GM18505 (cell line): Measurements from ENCODE around the gene SLC6A13.

Experiments
- ATAC-seq: cut with Tn5 transposase; IDR thresholded peaks from one replicate; pipeline ENCODE4 v1.9.1; 2021; ENCODE audit not compliant: unreplicated experiment
- POLR2A ChIP-seq: IDR thresholded peaks from 4 replicates; pipeline ENCODE4 v1.6.1; 2011; ENCODE audit warnings: borderline replicate concordance; ENCODE audit not compliant: insufficient read depth, insufficient read length; ENCODE audit errors: extremely low read depth

SLC6A13 gene

DNA sequence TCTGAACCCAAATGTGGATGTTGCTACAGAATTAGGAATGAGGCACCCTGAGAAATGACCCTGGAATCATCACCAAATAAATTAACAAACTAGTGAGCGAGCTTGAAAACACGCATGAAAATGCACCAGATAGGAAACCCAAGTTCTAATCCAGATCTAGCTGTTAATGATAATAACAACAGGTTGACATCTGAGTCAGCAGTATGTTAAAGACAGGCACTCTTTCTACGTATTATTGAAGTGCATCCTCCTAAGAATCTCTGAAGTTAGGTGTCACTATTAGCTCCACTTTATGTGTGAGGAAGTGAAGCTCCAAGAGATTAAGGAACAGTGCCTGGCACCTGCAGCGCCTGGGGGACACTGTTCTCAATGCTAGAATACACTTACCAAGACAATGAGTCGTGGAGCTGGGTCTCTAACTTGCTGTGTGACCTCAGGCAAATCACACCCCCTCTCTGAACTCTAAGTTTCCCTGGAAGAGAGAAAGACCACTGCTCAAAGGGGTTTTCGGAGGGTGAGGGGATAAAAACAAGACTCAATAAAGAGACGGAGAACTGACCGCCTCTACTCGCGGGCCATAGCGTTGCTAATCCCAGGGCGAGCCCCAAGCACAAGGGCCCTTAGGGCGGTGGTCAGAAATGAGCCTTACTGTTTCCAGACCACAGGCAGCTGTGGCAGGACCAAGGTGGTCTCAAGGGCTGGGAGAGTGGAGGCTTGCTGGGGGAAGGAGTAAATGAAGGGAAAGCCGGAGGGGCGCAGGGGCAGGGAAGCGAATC is 50.8 kb downstream of the SLC6A13 start:
- ATAC-seq, result no peak
- no peak for TF ChIP-seq POLR2A

DNA sequence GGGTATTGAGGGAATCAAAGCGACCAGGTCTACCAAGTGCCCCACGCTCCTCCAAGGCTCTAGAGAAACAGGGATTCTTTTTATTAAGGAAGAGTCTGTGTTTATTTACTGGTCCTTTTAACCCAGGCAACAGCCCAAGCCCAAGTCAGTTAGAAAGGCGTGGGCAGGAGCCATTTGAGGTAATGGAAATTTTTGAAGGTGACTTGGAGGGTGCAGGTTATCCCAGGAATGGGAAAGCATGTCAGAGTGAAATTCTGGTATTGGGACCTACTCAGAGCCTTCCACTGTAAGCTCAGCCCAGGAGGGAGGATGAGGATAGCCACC is 51.5 kb downstream of the SLC6A13 start:
- no peak for TF ChIP-seq POLR2A
- no peak for ATAC-seq

DNA sequence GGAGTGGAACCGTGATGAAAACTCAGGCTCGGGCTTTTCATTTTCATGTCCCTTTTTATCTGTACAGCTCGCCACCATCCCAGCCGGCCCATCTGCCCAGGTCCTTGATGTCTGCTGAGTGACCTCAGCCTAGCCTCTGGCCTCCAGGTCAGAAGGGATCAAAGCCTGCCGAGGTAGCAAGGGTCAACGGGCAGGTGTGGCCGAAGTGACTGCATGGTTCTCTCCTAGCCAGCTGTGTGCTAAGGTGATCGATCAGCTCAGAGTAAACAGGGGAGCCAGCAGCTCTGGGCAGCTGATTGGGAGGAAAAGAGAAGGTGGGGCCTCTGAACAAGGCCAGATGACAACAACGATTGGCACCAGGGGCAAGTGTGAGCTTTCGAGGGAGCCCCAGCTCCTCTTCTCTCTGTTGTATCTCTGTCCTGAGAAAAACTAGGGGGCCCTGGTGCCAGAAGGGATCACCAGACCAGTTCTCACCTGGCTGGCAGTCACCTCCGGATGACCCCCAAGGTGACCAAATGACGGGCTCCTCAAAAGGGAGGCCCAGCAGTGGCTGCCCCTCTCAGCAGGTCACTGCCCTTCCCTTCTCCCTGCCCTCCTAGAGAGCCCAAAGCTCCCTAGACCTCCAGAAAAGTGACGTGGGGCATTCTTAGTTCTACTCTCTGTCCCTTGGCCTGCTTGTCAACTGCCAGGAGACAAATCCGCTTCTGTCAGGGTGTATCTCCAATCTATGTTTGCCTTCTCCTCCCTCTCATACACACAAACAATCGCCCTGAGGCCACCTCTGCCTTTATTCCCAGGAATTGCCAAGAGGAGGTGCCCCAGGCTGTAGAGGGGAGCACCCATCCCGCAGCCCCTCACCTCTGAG is 52.1 kb downstream of the SLC6A13 start:
- TF ChIP-seq POLR2A, result no peak

GRCh38 chr12:209851-210250 is 52.8 kb downstream of the SLC6A13 start:
- no peak for TF ChIP-seq POLR2A
- ATAC-seq, result no peak

More for the DNA sequence above, 52.1 kb downstream of the SLC6A13 start:
- no peak for ATAC-seq

DNA sequence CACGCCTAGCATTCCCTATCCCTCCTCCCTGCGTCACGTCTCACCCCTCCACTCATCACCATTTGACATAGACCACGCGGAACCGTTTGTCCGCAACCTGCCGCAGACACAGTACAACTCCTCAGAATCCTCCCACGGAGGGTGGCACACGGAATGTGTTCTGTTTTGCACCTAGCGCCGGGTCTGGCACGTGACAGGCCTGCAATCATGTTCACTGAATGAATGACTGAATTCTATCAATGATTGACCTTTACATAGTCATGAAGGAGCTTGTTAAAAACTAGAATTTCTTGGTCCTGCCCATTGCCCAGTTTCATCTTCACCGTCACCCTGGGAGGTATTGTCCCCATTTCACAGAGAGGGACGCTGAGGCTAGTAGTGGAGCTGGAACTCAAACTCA is 53.4 kb downstream of the SLC6A13 start:
- no peak for ATAC-seq
- no peak for TF ChIP-seq POLR2A

GRCh38 chr12:208813-209212 is 53.8 kb downstream of the SLC6A13 start:
- no peak for TF ChIP-seq POLR2A
- no peak for ATAC-seq

GRCh38 chr12:207804-208203 is 54.8 kb downstream of the SLC6A13 start:
- ATAC-seq, result no peak
- no peak for TF ChIP-seq POLR2A

- no peak for ATAC-seq
- no peak for TF ChIP-seq POLR2A
Measured at GRCh38 chr12:206746-207440, 55.7 kb downstream of the SLC6A13 start.

- no peak for ATAC-seq
- TF ChIP-seq POLR2A, result no peak
Measured at GRCh38 chr12:205026-205425, 57.6 kb downstream of the SLC6A13 start.

DNA sequence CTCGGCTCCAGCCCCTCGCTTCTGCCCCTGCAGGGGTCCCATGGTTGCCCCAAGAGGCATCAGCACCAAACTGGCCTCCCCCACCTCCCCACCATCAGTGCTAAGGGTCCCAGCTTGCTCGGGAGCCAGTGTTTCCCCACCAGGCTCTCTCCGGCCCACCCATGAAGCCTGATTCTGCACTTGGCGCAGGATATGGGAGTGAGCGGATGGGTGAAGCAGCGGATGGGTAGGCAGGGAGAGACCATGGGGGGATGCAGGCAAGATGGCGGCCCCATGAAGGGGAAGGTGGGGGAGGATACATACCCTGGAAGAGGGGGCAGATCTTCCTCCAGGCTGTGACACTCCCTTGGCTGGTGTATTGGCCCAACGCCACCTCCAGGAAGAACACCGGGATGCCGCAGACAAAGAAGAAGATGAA is 58.4 kb downstream of the SLC6A13 start:
- no peak for ATAC-seq

GRCh38 chr12:203462-204260 is 59.0 kb downstream of the SLC6A13 start:
- ATAC-seq, result no peak

More for the DNA sequence above, 58.4 kb downstream of the SLC6A13 start:
- no peak for TF ChIP-seq POLR2A

GRCh38 chr12:203074-203461 is 59.6 kb downstream of the SLC6A13 start:
- no peak for TF ChIP-seq POLR2A
- no peak for ATAC-seq

More at GRCh38 chr12:203462-204260, 59.0 kb downstream of the SLC6A13 start:
- no peak for TF ChIP-seq POLR2A
